GM21825 (cell line): ENCODE measurements around the gene OR4S2.

Source experiments
- ATAC-seq: cut with Tn5 transposase; IDR thresholded peaks from one replicate; pipeline ENCODE4 v1.9.1; 2021; ENCODE audit warnings: mild to moderate bottlenecking, moderate library complexity; ENCODE audit not compliant: unreplicated experiment

OR4S2 gene

GRCh38 chr11:55648027-55648426 lies at the start of gene OR4S2:
Gene OR4S2 (plus strand): TSS chr11:55648327. CDS start chr11:55650904, 2,577 bp downstream.
- no peak for ATAC-seq

GRCh38 chr11:55607545-55607944 lies 40.6 kb upstream of the OR4S2 start, which contains the start of gene OR4C11:
Gene OR4C11 (minus strand): TSS chr11:55607645. CDS start chr11:55604373, 3,272 bp downstream.
- no peak for ATAC-seq

GRCh38 chr11:55624531-55624930 lies 23.6 kb upstream of the OR4S2 start:
- no peak for ATAC-seq

- ATAC-seq: no peak
Measured at GRCh38 chr11:55634813-55635212, 13.3 kb upstream of the OR4S2 start, which contains the start of gene OR4P4. Gene OR4P4 (plus strand): TSS chr11:55635113.

- no peak for ATAC-seq
Measured at GRCh38 chr11:55652560-55652959, 4.4 kb downstream of the OR4S2 start.

GRCh38 chr11:55655096-55655495 lies 7.0 kb downstream of the OR4S2 start:
- no peak for ATAC-seq

- peak; percentile 98 for ATAC-seq
Measured at GRCh38 chr11:55658031-55658573, 10.0 kb downstream of the OR4S2 start.

GRCh38 chr11:55658608-55659007 lies 10.5 kb downstream of the OR4S2 start:
- ATAC-seq: peak; percentile 29

- ATAC-seq: no peak
Measured at GRCh38 chr11:55661901-55662300, 13.8 kb downstream of the OR4S2 start, which contains the start of gene OR4C6. Gene OR4C6 (plus strand): TSS chr11:55662201. CDS start chr11:55665167, 2,966 bp downstream.

GRCh38 chr11:55669376-55669775 lies 21.2 kb downstream of the OR4S2 start:
- ATAC-seq: no peak

- no peak for ATAC-seq
Measured at GRCh38 chr11:55673860-55674259, 25.7 kb downstream of the OR4S2 start.

- ATAC-seq: no peak
Measured at GRCh38 chr11:55697817-55698216, 49.7 kb downstream of the OR4S2 start.

GRCh38 chr11:55701429-55701828 lies 53.3 kb downstream of the OR4S2 start:
- no peak for ATAC-seq
